T47D (cell line): Measurements from ENCODE around the gene PNKD.

ENCODE experiments used
- DNase-seq, 2 experiments: peaks; one replicate each; pipeline versions ENCODE4 v3.0.0 to v3.0.0-alpha.2; 2011 to 2012; ENCODE audit warnings: low read depth in 1 of 2, low spot score in 1 of 2
- JUND ChIP-seq: IDR thresholded peaks from 2 replicates; pipeline ENCODE4 v1.6.1; 2012; ENCODE audit warnings: low read depth
- in situ Hi-C: cut with HindIII; loops from 2 replicates; pipeline ENCODE4 v1.10.0; 2016; ENCODE audit warnings: low sequenced_read_pairs, low pct_unique_long_range_greater_than_20kb

The PNKD gene

DNA sequence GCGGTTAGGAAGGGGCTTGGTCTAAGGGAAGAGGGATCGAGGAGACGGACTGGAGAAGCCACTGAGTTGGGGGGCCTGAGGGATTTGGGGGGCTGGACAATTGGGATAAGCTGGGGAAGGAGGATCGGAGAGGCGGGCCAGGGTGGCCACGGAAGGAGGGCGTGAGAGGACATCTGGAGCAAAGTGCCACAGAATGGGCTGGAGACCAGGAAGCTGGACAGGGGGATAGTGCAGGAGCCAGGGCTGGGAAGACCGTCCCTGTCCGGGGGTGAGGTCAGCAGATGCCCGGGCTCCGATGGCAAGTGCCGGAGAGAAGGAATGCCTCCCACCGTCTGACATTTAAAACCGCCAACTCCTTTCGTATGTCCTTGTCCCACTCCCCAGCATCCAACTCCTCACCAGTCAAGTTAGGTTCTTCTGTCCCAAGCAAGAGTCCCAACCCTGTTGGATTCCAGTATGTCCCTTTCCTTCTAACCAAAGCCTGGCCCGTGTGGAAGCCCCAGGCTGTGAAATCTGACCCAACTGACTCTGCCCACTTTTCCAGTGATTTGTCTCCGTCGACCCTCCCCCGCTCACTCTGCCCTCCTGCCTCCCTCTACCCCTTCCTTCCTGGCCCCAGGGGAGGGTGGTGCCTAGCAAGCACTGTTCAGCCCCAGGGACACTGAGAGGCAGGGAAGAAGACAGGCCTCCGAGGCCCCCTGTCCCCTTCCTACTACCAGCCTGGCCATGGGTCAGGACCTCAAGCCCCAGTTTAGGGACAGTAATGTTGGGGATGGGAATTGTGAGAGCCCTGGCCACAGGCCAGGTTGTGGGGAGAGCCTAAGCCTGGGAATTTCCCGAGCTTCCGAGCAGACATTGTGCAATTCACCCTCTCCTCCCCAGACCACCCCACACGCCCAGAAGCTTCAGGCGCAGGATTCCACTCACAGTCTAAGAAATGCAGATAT lies 53.5 kb downstream of the PNKD start:
- in situ Hi-C loops = no loop called here
- TF ChIP-seq JUND = no peak
- DNase-seq = peak in 1 of 2 experiments; percentile 42

DNA sequence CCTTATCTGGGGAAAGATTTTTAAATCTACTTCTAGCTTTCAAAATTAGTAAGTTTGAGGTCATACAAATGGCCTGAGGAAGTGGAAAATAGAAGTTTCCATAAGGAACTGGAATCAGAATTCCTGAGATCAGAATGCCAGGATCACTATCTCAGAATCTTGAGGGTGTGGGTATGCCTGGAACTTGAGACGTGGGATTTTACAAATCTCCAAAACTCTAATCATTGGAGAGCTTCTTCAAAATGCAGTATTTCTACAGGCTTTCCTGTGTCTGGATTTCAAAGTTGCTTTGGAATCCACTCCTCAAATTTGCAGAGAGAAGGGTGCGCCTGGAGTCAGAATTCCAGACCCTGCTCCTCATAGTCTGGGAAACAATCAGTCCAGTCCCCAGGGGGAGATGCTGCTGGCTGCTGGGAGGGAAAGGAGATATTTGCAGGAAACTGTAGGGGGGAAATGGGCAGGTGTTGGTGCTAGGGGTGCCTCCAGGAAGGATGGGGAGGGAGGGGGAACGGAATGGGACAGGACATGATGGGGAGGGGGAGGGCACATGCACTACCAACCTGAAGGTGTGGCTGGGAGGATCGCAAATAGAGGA lies 55.3 kb downstream of the PNKD start:
- TF ChIP-seq JUND = no peak
- in situ Hi-C loops = no loop called here
- no peak for DNase-seq

DNA sequence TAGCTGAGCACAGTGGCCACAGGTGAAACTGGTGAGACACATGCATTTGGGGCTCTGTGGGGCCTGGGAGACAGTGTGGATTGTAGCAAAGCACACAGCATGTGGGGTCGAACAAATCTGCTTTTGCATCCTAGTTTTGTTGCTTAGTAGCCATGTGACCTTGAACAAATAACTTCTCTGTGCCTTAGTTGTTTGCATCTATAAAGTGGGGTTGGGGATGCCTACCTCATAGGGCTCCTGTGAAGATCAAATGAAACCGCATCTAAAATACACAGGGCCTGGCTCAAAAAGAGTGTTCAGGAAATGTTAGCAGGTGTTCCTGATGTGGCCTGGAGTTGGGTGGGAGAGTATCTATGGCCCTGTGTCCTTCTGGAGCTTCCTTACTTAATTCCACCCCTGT lies 56.0 kb downstream of the PNKD start:
- DNase-seq = no peak
- no peak for TF ChIP-seq JUND
- in situ Hi-C loops = no loop called here

DNA sequence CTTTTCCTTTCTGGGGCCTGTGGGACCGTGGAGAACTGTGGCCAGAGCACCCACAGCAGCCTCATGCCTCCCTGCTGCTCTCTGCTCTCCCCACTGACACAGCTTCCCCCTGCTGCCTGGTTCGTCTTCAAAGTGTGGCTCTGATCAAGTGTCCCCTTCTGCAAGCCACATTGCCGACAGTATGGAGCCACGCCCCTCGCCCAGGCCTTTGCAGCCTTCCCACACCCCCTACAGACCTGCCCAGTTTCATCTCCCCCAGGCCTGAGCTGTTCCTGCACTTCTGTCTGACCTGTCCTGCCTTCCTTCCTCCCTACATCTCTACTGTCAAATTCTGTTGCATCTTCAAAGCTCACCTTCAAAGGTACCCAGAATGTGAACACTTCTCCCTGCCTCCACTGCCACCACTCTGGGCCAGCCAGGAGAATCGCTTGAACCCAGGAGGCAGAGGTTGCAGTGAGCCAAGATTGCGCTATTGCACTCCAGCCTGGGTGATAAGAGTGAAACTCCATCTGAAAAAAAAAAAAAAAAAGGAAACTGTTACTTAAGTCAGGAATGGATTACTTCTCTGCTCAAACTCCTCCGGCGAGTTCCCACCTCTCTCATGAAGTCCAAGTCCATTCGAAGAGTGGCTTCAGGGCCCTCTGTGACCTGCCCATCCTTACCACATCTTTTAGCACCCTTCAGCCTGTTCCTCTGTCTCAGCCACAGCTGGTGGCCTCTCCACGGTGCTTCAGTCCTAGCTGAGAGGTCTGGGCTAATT lies 57.3 kb downstream of the PNKD start:
- in situ Hi-C loops = no loop called here
- DNase-seq = no peak
- no peak for TF ChIP-seq JUND

DNA sequence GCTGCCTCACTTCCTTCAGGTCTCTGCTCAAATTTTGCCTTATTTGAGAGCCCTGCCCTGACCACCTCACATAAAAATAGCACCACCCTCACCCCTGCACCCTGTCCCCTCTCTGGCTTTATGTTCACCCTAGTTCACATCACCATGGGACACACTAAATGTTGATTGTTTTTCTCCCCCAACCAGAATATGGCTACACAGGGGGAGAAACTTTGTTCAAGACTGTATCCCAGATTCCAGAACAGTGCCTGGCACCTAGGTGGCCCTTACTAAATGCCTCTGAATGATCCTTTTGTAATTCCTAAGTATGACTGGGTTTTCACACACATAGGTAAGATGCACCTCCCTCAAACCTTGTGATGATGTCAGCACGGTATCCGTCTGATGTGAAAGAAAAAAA lies 58.0 kb downstream of the PNKD start:
- in situ Hi-C loops = no loop called here
- TF ChIP-seq JUND = no peak
- no peak for DNase-seq

DNA sequence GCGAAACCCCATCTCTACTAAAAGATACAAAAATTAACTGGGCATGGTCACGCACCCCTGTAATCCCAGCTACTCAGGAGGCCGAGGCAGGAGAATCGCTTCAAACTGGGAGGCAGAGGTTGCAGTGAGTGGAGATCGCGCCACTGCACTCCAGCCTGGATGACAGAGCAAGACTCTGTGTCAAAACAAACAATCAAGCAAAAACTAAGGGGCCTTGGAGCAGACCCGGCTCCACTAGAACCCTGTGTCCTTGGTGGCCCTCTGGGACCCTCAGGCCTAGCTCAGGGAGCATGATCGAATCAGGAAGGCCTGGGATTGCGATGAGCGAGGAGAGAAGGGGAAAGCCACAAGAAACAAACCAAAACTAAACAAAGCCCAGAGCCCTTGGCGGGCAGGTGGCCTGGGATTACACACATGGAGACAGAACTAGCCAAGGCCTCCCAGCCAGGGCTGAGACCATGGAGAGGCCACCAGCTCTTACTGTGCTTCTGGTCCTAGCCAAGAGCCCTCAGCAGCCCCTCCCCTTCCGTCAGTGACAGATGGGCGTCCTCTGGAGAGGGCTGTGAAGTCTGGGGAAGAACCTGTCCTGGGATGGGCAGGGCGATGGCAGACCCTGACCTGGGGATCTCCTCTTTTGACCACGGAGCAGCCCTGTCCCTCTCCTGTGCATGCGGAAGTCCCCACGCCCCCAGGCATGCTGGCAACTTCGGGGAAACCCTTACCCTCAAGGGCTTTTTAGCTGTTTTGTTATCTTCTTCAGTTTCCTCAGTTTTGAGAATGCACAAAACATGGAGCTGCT lies 58.9 kb downstream of the PNKD start:
- DNase-seq = no peak
- TF ChIP-seq JUND = no peak
- in situ Hi-C loops = no loop called here

DNA sequence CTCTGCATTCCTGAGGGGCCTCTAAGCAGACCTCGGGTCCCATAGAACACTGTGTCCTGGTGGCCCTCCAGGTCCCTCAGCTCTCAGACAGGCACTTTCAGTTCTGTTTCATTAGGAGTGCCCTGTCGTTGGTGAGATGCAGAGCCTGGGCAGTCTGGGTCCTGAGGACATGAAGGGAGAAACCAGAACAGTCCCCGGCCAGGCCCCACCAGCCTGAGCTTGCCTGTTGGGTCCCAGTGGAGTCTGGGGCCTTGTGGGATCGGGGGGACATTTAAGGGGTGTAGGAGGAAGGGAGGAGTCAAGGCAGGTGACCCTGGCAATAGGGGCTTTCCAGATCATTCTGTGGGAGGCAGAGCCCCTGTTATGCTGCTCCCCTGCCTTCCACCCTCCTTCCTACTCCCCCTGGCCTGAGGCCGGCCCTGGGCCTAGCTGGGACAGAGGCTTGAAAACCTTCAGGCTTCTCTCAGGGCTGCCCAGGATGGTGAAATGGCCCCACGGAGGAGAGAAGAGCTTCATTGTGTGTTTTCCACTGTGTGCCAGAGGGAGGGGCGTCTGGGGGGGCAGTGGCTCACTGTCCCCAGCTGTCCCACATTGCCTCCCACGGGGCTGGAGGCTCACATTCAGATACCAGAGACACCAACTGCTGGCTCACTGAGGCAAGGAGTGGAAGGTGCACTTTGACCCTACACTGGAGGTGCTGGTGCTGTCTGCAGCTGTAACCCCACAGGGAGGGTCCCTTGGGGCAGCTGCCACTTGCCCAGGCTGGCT lies 59.7 kb downstream of the PNKD start:
- TF ChIP-seq JUND = no peak
- in situ Hi-C loops = no loop called here
- no peak for DNase-seq

DNA sequence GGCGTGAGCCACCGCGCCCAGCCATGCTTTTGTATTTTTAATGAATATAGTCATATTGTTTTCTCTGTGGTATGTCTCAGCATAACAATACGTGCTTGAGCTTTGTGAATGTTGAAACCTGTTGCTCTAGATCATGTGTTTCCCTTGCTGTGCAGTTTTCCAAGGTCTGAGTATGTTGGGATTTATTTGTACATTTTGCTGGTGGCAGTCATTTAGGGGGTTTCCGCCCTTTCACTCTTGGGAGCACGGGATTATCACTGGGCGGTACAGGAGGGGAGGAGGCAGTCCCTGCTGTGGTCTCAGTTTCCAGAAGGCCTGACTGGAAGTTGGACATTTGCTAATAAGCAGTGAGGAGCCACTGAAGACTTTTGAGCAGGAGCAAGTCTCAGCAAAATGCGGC lies 61.4 kb downstream of the PNKD start:
- in situ Hi-C loops = no loop called here
- DNase-seq = no peak
- TF ChIP-seq JUND = no peak

DNA sequence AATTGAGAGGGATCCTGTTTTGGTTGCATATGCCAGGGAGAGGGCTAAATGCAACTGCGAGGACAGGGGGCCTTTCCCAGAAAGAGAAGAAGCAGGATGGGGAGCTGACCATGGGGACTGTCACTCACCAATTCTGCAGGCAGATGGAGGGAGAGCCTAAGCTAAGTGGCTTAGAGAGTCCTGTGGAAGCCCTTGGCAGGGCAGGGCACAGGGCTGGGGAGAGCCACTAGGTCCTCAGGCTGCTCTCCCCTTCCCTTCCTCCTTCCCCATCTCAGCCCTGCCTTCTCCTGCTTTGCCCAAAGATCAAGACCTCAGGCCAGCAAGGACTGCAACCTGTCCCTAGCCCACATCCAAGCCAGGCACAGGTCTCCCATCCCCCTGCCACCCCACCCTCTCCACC lies 62.0 kb downstream of the PNKD start:
- in situ Hi-C loops = no loop called here
- no peak for DNase-seq
- no peak for TF ChIP-seq JUND

DNA sequence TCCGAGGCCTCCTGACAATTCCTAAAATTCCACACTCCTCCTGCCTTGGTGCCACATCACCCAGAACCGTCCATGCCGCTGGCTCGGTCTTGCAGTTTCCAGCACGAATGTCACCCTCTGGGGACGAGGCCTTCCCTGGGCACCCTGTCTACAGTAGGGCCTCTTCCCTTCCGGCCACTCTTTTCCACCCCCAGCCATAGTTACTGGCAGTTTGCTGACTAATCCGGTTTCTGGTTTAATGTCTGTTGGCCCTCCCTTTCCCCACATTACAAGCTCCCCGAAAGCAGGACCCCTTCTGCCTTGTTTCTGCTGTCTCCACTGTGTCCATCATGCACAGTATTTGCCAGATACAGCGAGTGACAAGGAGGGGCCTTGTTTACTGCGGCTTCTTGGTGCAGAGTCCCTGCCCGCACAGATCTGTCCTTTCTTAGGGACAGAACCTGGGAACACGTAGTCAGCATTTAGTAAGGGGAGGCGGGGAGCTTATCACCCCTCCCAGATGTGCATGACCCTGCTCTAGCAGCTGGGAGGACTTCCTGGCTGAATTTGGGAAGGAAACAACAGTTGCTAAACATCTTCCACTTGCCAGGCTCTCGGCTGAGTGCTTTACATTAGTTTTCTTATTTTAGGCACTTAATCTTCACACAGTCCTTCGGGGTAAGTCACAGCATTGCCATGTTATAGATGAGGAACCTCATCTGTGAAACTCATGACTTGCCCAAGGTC lies 62.8 kb downstream of the PNKD start:
- DNase-seq = no peak
- TF ChIP-seq JUND = no peak
- in situ Hi-C loops = no loop called here

DNA sequence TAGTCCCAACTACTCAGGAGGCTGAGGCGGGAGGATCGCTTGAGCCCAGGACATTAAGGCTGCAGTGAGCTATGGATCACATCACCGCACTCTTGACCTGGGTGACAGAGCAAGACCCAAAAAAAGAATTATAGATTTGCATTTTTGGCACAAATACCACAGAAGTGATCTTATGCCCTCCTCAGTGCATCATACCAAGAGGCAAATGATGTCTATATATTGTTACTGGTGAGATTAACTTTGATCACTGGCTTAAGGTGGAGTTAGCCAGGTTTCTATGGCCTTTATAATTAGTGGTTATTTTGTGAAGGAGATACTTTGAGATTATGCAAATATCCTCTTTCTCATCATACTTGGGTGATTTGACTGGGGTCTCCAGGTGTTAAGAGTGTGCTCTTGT lies 64.2 kb downstream of the PNKD start:
- no peak for DNase-seq
- in situ Hi-C loops = no loop called here
- no peak for TF ChIP-seq JUND
